ENCODE measurements around the gene ANO2. TPM values are rescaled to one million over a fixed set of nuclear protein-coding genes. Genes with fewer than 3 reads are reported as not detected.
A peak's percentile ranks its signal among the peaks of the same experiment; 100 is the strongest.

The ANO2 gene
- total and polyA plus RNA-seq, 8 donors: 0.44 to 16.9 (median 3.8) TPM; not detected in 1

- DNase-seq: no peak
- Histone ChIP-seq H3K36me3 (no peaks in the 10 kb centered on the region), H3K9me3 (no peaks in the 10 kb centered on the region), H3K27ac (no peak overlapping the region), H3K4me1 (no peaks in the 10 kb centered on the region), H3K4me3 (no peak overlapping the region), H3K27me3 (peaks cover 0 to 9% (median 0%) of the 10 kb centered on the region in 3 donors)
- intact Hi-C loops (cut with DNase I; ENCODE audit: low total_unique reads): no loop called here
- 58 to 72% (median 65%) methylated on average over 3 of the region's 3 CpGs for WGBS, 5 donors
- TF ChIP-seq EP300 (IDR thresholded peaks at IDR 0.05) (no peak), CTCF (IDR thresholded peaks at IDR 0.05) (no peak), POLR2A (IDR thresholded peaks at IDR 0.05) (no peak)
Measured at GRCh38 chr12:5870183-5870582, 74.9 kb downstream of the ANO2 start.

- no peak overlapping the region for H3K27ac ChIP-seq
- H3K36me3 ChIP-seq: no peaks in the 10 kb centered on the region
- DNase-seq: peak in 1 of 2 donors; percentile 17
- H3K27me3 ChIP-seq: peaks cover 0 to 2% (median 0%) of the 10 kb centered on the region in 3 donors
- no peaks in the 10 kb centered on the region for H3K9me3 ChIP-seq
- no peak overlapping the region for H3K4me3 ChIP-seq
- intact Hi-C loops (cut with DNase I; ENCODE audit: low total_unique reads): no loop called here
- 68 to 78% (median 75%) methylated on average over 10 of the region's 10 CpGs for WGBS, 5 donors
- no peaks in the 10 kb centered on the region for H3K4me1 ChIP-seq
- TF ChIP-seq POLR2A (IDR thresholded peaks at IDR 0.05) (no peak), POLR2AphosphoS5 (IDR thresholded peaks at IDR 0.05) (no peak), CTCF (IDR thresholded peaks at IDR 0.05) (no peak), EP300 (IDR thresholded peaks at IDR 0.05) (no peak)
Measured at GRCh38 chr12:5868625-5869295, 76.3 kb downstream of the ANO2 start.

DNA sequence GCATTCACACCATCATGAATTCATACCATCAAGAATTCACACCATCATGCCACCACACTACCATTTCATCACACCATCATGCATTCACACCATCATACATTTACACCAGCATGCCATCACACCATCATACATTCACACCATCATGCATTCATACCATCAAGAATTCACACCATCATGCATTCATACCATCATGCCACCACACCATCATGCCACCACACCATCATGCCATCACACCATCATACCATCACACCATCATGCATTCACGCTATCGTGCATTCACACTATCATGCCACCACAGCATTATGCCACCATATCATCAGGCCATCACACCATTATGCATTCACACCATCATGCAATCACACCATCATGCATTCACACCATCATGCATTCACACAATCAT lies 79.7 kb downstream of the ANO2 start:
- no peaks in the 10 kb centered on the region for H3K4me1 ChIP-seq
- WGBS, 5 donors: 92 to 99% (median 96%) methylated on average over 2 of the region's 2 CpGs
- H3K9me3 ChIP-seq: no peaks in the 10 kb centered on the region
- H3K36me3 ChIP-seq: no peaks in the 10 kb centered on the region
- peaks cover 0 to 21% (median 0%) of the 10 kb centered on the region in 3 donors for H3K27me3 ChIP-seq
- intact Hi-C loops (cut with DNase I; ENCODE audit: low total_unique reads): no loop called here
- H3K27ac ChIP-seq: no peak overlapping the region
- H3K4me3 ChIP-seq: no peak overlapping the region
- no peak for DNase-seq
- TF ChIP-seq CTCF (IDR thresholded peaks at IDR 0.05): no peak
- TF ChIP-seq POLR2A (IDR thresholded peaks at IDR 0.05): no peak
- TF ChIP-seq EP300 (IDR thresholded peaks at IDR 0.05): no peak
- TF ChIP-seq POLR2AphosphoS5 (IDR thresholded peaks at IDR 0.05): no peak

- Histone ChIP-seq H3K9me3 (no peaks in the 10 kb centered on the region), H3K4me3 (no peak overlapping the region), H3K27ac (no peak overlapping the region), H3K36me3 (no peaks in the 10 kb centered on the region), H3K4me1 (no peaks in the 10 kb centered on the region), H3K27me3 (peaks cover 0 to 21% (median 0%) of the 10 kb centered on the region in 3 donors)
- DNase-seq: no peak
- intact Hi-C loops (cut with DNase I; ENCODE audit: low total_unique reads): no loop called here
- WGBS, 5 donors: 42 to 67% (median 54%) methylated on average over 1 of the region's 1 CpG
- TF ChIP-seq POLR2AphosphoS5 (IDR thresholded peaks at IDR 0.05) (no peak), POLR2A (IDR thresholded peaks at IDR 0.05) (no peak), EP300 (IDR thresholded peaks at IDR 0.05) (no peak), CTCF (IDR thresholded peaks at IDR 0.05) (no peak)
Measured at GRCh38 chr12:5864972-5865371, 80.1 kb downstream of the ANO2 start.

All from stomach (tissue), 9 donors.